Liver (tissue), 9 donors: ENCODE measurements around the gene SLC38A3. TPM values are rescaled to one million over a fixed set of nuclear protein-coding genes. Genes with fewer than 3 reads are reported as not detected.

Experiments used
- DNase-seq: peaks from one replicate; pipeline ENCODE4 v3.0.0-alpha.2; 2017; ENCODE audit warnings: low spot score
- H3K27ac ChIP-seq, 2 donors: one replicate each; pipeline ENCODE4 v1.7.0; 2013; ENCODE audit warnings: inconsistent platforms in 2 of 2, low read length in 2 of 2, control low read depth in 1 of 2, low read depth in 1 of 2, mild to moderate bottlenecking in 1 of 2
- H3K27me3 ChIP-seq, 4 donors: one replicate each; pipeline versions ENCODE4 v1.6.1 to v1.7.0; 2013; ENCODE audit warnings: low read length in 3 of 4, inconsistent platforms in 1 of 4, mild to moderate bottlenecking in 1 of 4, moderate library complexity in 1 of 4; ENCODE audit not compliant: control insufficient read depth in 4 of 4, insufficient read depth in 4 of 4
- H3K36me3 ChIP-seq, 4 donors: one replicate each; pipeline versions ENCODE4 v1.6.1 to v1.7.0; 2013; ENCODE audit warnings: low read length in 3 of 4, mild to moderate bottlenecking in 3 of 4, low read depth in 1 of 4, moderate library complexity in 1 of 4; ENCODE audit not compliant: control insufficient read depth in 4 of 4, insufficient read depth in 3 of 4
- H3K4me1 ChIP-seq, 4 donors: one replicate each; pipeline versions ENCODE4 v1.6.1 to v1.7.0; 2013; ENCODE audit warnings: low read length in 3 of 4, mild to moderate bottlenecking in 3 of 4, moderate library complexity in 1 of 4; ENCODE audit not compliant: control insufficient read depth in 4 of 4, insufficient read depth in 4 of 4
- H3K4me3 ChIP-seq, 3 donors: one replicate each; pipeline versions ENCODE4 v1.6.1 to v1.7.0; 2013; ENCODE audit warnings: low read length in 3 of 3, control low read depth in 1 of 3, low read depth in 1 of 3, mild to moderate bottlenecking in 1 of 3
- H3K9ac ChIP-seq, 2 donors: one replicate each; pipeline ENCODE4 v1.7.0; 2013; ENCODE audit warnings: low read length in 2 of 2, mild to moderate bottlenecking in 2 of 2, moderate library complexity in 2 of 2, control low read depth in 1 of 2, low read depth in 1 of 2
- H3K9me3 ChIP-seq, 4 donors: one replicate each; pipeline versions ENCODE4 v1.6.1 to v1.7.0; 2013; ENCODE audit warnings: low read length in 3 of 4; ENCODE audit not compliant: control insufficient read depth in 4 of 4
- ATF3 ChIP-seq: IDR thresholded peaks from 2 replicates; pipeline ENCODE4 v1.6.1; 2016; ENCODE audit warnings: antibody characterized with exemption
- CTCF ChIP-seq: fragments of 150-350 bp; IDR thresholded peaks from 2 replicates; pipeline ENCODE4 v1.5.1; 2017; ENCODE audit warnings: improper control_type of control experiment, low read depth, low read length; ENCODE audit not compliant: missing input control
- EGR1 ChIP-seq, 2 donors: IDR thresholded peaks; 2 replicates each; pipeline ENCODE4 v1.6.1; 2016 to 2018; ENCODE audit warnings: antibody characterized with exemption in 2 of 2, low read depth in 2 of 2
- FOXA1 ChIP-seq: IDR thresholded peaks from 2 replicates; pipeline ENCODE4 v1.6.1; 2016; ENCODE audit warnings: antibody characterized with exemption
- FOXA2 ChIP-seq: IDR thresholded peaks from 2 replicates; pipeline ENCODE4 v1.6.1; 2016; ENCODE audit warnings: antibody characterized with exemption
- GABPA ChIP-seq, 2 donors: IDR thresholded peaks in 1 of 2; conservative IDR thresholded peaks in 1 of 2; 2 replicates each; pipeline ENCODE4 v1.6.1; 2016; ENCODE audit warnings: antibody characterized with exemption in 2 of 2, mild to moderate bottlenecking in 1 of 2, moderate library complexity in 1 of 2
- HNF4A ChIP-seq, 2 donors: conservative IDR thresholded peaks; 2 replicates each; pipeline ENCODE4 v1.6.1; 2016; ENCODE audit warnings: antibody characterized with exemption in 2 of 2, mild to moderate bottlenecking in 2 of 2
- HNF4G ChIP-seq: IDR thresholded peaks from 2 replicates; pipeline ENCODE4 v1.6.1; 2016; ENCODE audit warnings: antibody characterized with exemption
- JUND ChIP-seq, 2 donors: IDR thresholded peaks; 2 replicates each; pipeline ENCODE4 v1.6.1; 2016; ENCODE audit warnings: antibody characterized with exemption in 2 of 2
- MAX ChIP-seq: IDR thresholded peaks from 2 replicates; pipeline ENCODE4 v1.6.1; 2016; ENCODE audit warnings: antibody characterized with exemption
- NR2F2 ChIP-seq: IDR thresholded peaks from 2 replicates; pipeline ENCODE4 v1.6.1; 2016; ENCODE audit warnings: antibody characterized with exemption
- RAD21 ChIP-seq, 2 donors: IDR thresholded peaks; 2 replicates each; pipeline ENCODE4 v1.6.1; 2016; ENCODE audit warnings: antibody characterized with exemption in 2 of 2, mild to moderate bottlenecking in 2 of 2
- REST ChIP-seq: IDR thresholded peaks from 2 replicates; pipeline ENCODE4 v1.6.1; 2016; ENCODE audit warnings: antibody characterized with exemption, mild to moderate bottlenecking
- RXRA ChIP-seq, 2 donors: IDR thresholded peaks; 2 replicates each; pipeline ENCODE4 v1.6.1; 2017 to 2018; ENCODE audit warnings: antibody characterized with exemption in 2 of 2, mild to moderate bottlenecking in 1 of 2
- SP1 ChIP-seq: IDR thresholded peaks from 2 replicates; pipeline ENCODE4 v1.6.1; 2018; ENCODE audit warnings: antibody characterized with exemption, mild to moderate bottlenecking
- TAF1 ChIP-seq: conservative IDR thresholded peaks from 2 replicates; pipeline ENCODE4 v1.6.1; 2016; ENCODE audit warnings: antibody characterized with exemption, mild to moderate bottlenecking
- YY1 ChIP-seq: IDR thresholded peaks from 2 replicates; pipeline ENCODE4 v1.6.1; 2016; ENCODE audit warnings: antibody characterized with exemption, mild to moderate bottlenecking
- ZBTB33 ChIP-seq: IDR thresholded peaks from 2 replicates; pipeline ENCODE4 v1.6.1; 2016; ENCODE audit warnings: antibody characterized with exemption
- WGBS: extraction: QIAGEN DNeasy Blood & Tissue Kit; methylation state at CpG from one replicate; pipeline ENCODE4 v1.1.7; 2013; 5-methylcytosine and 5-hydroxymethylcytosine counted together
- polyA plus RNA-seq, 2 donors: library from polyadenylated mRNA; stranded (reverse) in 1 of 2; unstranded in 1 of 2; fragments of 200-250 nt in 1 of 2; fragments of >200 nt in 1 of 2; fragmentation: Nextera tagmentation in 1 of 2; extraction: Ambion mirVana in 1 of 2; gene quantifications; one replicate each; pipeline versions ENCODE4 v1.2.1 to v1.2.3, GENCODE V29; 2013 to 2015
- total RNA-seq, 2 donors: library from RNA; depleted of rRNA; stranded (reverse); fragments of >200 nt; gene quantifications; one replicate each; pipeline ENCODE4 v1.2.3, GENCODE V29; 2014
- donor health status: healthy.
- donor health status: healthy.
- donor health status: healthy.
- donor health status: healthy.
- donor health status: healthy.

Gene SLC38A3
- total and polyA plus RNA-seq, 4 donors, result 98.1 to 180 (median 140) TPM

GRCh38 chr3:50235716-50236483, 30.8 kb downstream of the SLC38A3 start, which contains the start of gene GNAI2:
TSS of gene GNAI2 (plus strand) at chr3:50236204. CDS start at chr3:50236336, 132 bp downstream.
- TF ChIP-seq HNF4G, result peak; percentile 45
- TF ChIP-seq HNF4A (conservative IDR thresholded peaks at IDR 0.05), result peak; percentile 71 to 92
- peak; percentile 76 to 79 for TF ChIP-seq RXRA (IDR thresholded peaks at IDR 0.05)
- TF ChIP-seq REST, result peak; percentile 95
- TF ChIP-seq TAF1, result no peak
- TF ChIP-seq FOXA2, result no peak
- TF ChIP-seq JUND (IDR thresholded peaks at IDR 0.05), result no peak
- TF ChIP-seq RAD21 (IDR thresholded peaks at IDR 0.05), result peak; percentile 15 to 25
- peak; percentile 41 for TF ChIP-seq ZBTB33
- peak; percentile 67 for TF ChIP-seq MAX
- TF ChIP-seq GABPA (IDR thresholded peaks at IDR 0.05 in 1 of 2, conservative IDR thresholded peaks at IDR 0.05 in 1 of 2), result peak; percentile 47 to 84
- peak; percentile 95 for TF ChIP-seq SP1
- no peak for TF ChIP-seq ATF3
- peak; percentile 75 for TF ChIP-seq NR2F2
- TF ChIP-seq FOXA1, result no peak
- TF ChIP-seq EGR1 (IDR thresholded peaks at IDR 0.05; ENCODE audit: low read depth in 2 of 2), result no peak
- TF ChIP-seq YY1, result peak; percentile 80
- TF ChIP-seq CTCF, result no peak
- peaks cover 14 to 43% (median 33%) of the 10 kb centered on the region in 4 donors for H3K4me1 ChIP-seq
- peak within 1 kb of the TSS; percentile 89 to 91 for H3K27ac ChIP-seq
- under 1% methylated on average over 75 of the region's 75 CpGs for WGBS
- no peaks in the 10 kb centered on the region for H3K36me3 ChIP-seq
- DNase-seq, result peak; percentile 97
- H3K4me3 ChIP-seq, result peak within 1 kb of the TSS; percentile 70 to 83 (median 80)
- H3K9me3 ChIP-seq, result no peaks in the 10 kb centered on the region
- H3K27me3 ChIP-seq, result no peaks in the 10 kb centered on the region
- peak within 1 kb of the TSS; percentile 77 to 86 for H3K9ac ChIP-seq
